ENCODE data around the gene SUSD5.

Gene SUSD5

DNA sequence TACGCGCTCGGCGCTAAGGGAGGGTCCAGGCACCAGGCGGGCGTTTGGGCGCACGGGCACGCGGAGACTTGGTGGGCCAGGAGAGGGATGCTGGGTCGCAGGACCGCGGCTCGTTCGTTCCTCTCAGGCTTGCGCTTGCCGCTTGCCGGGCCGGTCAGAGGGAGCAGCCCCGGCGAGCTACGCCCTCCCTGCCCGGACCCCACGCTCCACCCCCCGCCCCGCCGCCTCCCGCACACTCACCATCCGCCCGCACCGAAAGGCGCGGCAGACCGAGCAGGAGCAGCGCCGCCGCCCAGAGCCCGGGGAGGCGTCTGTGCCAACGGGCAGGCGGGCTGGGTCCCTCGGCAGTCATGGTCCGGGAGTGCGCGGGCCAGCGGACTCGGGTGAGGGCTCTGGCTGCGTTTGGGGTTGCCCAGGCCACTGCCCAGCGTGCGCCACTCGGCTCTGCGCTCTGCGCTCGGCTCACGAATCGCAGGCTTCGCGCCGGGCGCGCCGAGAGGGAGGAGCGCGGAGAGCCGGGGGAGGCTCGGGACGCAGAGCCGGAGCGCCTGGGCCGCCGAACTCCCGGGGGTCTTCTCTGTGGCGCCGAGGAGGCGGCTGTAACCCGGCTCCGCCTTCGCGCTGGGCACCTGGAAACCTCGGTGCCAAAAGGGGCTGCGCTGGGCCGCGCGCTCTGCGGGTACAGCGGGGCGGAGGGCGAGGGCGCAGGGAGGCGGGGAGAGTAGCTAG is at the start of gene SUSD5:
TSS of gene SUSD5 (minus strand) at position 365 of the 729 bp plus-strand sequence. CDS start at position 352, 13 bp downstream.
- peak; percentile 5 for DNase-seq

DNA sequence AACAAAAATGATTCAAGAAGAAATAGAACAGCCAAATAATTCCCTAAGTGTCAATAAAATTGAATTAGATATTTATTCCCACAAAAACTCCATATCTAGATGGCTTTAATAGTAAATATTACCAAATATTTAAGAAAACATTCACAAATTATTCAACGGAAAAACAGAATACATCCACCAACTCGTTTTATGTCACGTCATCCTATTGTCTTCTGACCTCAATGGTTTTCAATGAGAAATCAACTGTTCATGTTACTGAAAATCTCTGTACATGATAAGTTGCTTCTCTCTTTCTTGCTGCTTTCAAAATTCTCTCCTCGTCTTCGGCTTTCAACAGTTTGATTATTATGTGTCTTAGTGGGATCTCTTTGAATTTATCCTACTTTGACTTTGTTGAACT is 41.5 kb upstream of the SUSD5 start:
- no peak for DNase-seq

DNA sequence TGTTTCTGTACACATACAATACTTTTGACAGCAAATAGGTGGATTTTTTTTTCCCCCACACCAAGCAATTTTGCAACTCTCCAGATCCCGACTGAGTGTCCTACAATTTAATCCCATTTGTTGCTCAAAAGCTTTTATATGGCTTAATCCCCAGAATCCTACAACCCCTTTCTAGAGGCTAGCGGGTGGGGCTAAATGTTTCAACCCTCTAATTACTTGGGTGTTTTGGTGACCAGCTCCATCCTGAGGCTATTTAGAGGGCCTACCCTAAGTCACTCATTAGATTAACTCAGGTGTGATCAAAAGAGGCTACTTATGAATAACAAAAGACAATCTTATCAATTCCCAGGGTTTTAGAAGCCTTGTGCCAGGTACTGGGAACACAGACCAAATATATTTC is 37.6 kb upstream of the SUSD5 start:
- no peak for DNase-seq

DNA sequence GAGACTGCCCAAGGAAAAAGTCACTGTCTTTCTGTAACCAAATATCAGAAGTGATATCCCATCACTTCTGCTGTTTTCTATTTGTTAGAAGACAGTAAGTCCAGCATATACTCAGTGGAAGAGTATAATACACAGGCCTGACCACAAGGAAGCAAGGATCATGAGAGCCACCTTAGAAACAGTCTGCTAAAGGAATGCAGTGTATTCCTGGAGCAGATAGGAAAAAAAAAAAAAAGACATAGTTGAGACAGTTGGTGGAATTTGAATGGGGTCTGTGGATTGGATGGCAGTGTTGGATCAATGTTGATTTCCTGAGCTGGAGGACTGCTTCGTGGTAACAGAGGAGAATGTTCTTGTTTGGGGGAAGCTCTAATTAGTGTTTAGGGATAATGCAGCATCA is 32.1 kb upstream of the SUSD5 start:
- no peak for DNase-seq

DNA sequence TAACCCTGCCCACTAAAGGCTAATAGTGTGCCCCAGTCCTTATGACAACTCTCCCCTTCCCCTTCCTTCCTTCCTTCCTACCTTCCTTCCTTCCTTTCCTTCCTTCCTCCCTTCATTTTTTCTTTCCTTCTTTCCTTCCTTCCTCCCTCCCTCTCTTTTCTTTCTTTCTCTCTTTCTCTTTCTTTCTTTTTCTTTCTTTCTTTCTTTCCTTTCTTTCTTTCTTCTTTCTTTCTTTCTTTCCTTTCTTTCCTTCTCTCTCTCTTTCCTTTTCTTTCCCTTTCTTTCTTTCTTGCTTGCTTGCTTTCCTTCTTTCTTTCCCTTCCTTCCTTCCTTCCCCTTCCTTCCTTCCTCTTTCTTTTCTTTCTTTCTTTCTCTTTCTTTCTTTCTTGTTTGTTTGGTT is 28.2 kb upstream of the SUSD5 start:
- DNase-seq: no peak

DNA sequence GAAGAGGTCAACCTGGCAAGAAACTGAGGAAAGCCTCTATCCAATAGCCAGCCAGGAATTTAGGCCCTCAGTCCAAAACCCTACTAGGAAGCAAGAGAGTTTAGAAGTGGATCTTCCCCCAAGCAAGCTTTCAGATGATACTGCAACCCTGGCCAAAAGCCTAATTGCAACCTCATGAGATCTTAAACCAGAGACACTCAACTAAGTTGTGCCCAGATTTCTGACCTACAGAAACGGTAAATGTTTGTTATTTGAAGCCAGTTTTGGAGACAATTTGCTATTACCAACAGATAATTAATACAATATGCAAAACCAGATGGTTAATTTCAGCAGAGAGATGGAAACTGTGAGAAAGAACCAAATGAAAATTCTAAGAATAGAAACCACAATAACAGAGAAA is 21.7 kb upstream of the SUSD5 start:
- no peak for DNase-seq

DNA sequence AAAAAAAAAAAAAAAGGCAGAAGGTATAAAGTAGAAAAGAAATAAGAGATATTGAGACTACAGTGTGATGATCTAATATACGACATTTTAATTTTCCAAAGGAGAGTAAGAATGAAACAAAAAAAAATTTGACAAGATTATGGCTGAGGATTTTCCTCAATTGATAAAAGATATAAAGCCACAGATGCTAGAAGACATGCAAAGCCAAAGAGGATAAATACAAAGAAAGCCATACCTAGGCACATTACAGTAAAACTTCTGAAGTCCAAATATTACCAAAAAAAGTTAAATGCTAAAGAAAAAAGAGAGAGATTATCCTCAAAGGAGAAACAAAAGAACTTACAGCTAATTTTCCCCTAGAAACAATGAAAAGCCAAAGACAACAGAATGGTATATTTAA is 20.3 kb upstream of the SUSD5 start:
- no peak for DNase-seq

DNA sequence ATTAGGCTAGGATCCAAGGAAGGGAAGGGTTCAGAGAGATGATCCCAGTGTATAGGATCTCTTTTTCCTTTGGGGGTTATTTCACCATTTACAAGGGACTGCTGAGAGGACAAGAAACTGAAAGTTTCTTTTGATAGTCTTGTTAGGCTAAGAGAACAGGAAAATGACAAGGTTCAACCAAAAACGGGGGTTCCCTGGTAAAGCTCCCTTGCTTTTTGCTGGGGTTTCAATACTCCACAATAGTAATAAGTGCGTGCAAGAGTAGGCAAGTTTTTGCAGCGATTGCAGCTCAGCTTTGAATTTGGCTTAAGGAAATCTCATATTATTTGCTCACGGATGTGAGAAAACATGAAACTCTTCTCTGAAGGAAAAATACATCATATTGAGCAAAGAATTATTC is 18.8 kb upstream of the SUSD5 start:
- no peak for DNase-seq

DNA sequence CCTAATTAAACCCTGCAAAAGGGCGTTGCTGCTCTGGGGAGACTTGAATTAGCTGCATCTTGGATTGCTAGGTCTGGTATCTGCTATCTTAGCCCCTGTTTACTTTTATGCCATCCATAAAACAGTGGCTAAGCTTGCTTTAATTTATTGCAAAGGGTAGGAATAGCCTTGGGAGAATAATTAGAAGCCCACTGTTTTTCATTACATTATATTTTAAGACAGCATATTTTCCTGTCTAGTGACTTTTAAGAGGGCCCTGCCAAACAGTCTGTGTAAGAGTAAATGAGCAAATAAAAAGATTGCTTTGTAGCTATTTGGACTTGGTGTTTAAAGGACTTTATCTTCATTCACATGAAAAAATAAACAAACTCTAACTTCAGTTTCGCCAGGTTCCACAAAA is 17.4 kb upstream of the SUSD5 start:
- no peak for DNase-seq

DNA sequence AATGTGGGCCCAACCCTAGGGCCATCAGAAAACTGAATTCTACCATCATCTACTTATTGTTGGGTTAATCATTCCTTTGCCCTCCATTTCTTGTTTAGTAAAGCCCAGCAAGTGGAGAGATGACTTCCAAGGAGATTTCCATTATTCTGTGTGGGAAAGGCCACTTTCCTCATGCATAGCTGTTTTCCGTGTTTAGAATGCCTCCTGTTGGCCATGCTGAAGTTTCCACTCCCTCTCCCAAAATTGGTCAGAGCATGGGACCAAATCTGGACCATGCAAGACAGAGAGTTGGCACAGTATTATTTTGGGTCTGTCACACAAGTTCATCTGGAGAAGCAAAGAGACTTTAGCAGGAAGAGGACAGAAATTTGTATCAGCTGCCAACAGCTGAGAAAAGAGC is 15.3 kb upstream of the SUSD5 start:
- no peak for DNase-seq

DNA sequence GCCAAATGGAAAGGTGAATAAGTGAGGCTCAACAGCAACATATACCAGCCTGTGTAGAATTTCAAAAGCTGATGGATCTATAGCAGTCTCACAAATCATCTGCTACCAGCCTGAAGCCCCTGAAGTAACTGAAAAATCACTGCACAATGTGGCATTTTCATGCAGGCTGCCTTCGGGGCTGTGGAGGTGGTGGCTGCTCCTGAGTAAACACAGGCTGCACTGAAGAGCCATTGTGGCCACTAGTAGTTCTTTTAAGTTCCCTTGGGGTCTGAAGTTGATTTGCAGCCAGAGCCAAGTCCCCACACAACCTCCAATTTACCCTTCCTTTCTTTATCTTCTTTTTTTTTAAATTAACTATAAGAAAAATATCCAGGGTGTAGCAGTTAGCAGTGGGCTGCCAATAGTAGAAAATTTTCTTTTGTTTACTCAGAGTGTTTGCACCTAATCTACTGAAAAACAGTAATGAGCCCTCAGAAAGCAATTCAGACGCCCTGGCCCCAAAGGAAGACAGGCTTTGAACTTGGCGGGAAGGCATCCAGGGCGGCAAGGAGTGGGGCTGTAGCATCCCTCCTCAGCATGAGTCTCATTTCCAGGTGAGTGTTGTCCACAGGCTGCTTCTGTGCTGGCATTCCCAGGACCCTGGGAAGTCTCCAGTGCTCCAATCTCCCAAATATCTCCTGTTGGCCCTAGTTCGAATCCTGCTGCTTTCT is 13.3 kb upstream of the SUSD5 start:
- DNase-seq: no peak

DNA sequence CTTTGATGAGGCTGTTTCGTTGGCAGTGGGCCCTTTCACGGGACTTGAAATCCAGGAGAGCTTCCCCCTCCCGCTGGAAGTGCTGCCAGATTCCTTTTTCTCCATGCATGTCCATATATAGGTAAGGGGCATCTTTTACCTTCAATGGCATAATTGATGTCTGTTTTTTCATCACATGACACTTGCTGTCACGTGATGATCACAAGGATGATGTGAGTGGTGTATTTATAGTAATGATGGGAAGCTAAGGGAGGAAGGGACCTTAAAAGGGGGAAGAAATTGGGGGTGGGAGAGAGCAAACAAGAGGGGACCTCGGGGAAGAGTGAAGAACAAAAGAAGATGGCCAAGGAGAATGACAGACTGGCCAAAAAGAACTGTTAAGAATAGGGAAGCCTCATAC is 11.3 kb upstream of the SUSD5 start:
- DNase-seq: no peak

DNA sequence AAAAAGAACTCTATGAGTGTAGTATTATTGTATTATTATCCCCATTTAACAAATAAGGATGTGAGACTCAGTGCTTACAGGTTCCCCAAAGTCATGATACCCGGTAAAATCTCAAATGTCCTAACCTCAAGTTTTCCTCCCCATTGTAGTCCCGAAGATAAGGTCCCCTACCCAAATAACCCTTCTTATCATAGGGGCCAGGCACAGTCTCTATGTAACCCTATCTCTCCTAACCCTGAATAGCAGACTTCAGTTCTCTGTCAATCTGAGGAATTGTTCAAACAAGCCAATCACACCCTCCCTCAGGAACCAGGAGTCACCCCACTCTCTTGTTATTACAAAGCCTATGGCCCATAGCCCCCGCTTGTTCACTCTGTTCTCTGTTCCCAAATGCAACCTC is 10.5 kb upstream of the SUSD5 start:
- no peak for DNase-seq

DNA sequence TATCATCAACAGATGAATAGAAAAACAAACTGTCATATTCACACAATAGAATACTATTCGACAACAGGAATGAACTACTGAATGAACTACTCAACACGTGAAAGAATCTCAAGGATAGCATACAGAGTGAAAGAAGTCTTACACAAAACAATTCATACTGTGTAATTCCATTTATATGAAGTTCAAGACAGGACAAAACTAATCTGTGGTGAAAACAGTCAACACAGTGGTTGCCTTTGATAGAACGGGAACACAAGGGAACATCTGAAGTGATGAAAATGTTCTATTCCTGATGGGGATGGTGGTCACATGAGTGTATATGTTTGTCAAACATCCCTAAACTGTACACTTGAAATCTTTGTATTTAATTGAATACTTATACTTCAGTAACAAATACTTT is 2.6 kb upstream of the SUSD5 start:
- DNase-seq: no peak

DNA sequence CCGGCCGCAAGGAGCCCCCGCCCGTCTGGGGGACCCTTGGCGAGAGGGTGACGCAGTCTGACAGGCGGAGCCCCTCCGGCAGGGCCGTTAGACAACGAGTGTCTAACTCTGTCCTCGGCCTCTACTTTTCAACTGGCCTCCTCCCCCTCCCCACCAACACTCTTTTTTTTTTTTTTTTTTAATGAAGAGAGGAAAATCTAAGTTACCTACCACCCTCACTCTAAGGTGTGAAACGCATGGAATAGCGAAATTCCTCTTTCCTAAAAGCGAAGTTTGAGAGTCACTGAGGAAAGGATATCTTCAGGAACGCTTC is 521 bp upstream of the SUSD5 start:
- DNase-seq: no peak

DNA sequence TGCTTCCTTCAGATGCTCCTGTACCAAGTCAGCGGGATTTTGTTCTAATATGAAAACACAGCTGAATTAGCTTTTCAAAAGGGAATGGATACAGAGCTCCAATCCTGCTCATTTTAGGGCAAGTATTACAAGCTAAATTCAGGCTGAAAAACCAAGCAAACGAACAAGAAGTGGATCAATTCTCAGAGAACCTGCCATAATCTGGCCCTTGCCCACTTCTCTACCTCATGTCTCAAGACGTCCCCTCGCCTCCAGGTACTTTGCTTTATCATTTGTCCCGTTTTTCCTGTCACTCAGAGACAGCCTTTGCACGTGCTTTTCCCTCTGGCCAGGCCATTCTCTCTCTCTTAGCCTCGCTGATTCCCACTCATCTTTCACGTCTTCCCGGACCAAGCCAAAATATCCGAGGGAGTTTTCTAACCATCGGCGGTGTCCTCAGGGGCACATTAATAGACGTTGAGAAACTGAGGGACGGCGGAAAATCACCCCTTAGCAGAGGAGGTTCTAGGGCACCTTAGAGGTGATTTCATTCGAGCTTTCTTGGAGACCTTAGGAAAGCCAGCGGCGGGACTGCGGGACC is 654 bp downstream of the SUSD5 start:
- no peak for DNase-seq

DNA sequence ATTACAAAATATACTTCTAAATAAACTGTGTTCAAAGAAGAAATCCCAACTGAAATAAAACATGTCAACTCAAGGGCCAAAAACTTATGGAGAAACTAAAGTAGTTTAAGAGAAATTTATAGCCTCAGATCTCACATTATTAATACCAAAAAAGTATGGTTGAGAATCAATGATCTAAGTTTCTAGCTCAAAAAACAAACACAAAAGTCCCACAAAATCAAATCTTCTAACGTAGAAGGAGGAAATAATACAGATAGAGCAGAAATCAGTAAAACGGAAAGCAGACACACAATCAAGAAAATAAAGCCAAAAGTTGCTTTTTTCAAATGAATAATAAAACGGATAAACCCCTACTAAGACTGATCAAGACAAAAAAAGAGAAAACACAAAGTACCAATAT is 2.9 kb downstream of the SUSD5 start:
- no peak for DNase-seq

DNA sequence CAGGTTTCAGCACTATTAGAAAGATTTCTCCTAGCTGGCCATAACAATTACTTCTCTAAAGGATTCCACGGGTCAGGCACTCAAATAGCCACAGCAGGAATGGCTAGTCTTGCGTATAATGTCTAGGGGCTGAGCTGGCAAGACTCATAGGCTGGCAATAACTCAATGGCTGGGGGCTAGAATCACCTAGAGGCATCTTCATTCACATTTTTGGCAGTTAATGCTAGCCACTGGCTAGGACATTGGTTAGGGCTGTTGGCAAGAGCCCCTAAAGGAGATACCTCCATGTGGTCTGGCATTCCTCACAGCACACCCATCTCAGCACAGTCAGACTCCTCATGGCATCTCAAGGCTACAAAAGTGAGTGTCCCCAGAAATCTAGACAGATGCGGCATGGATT is 6.2 kb downstream of the SUSD5 start:
- no peak for DNase-seq

DNA sequence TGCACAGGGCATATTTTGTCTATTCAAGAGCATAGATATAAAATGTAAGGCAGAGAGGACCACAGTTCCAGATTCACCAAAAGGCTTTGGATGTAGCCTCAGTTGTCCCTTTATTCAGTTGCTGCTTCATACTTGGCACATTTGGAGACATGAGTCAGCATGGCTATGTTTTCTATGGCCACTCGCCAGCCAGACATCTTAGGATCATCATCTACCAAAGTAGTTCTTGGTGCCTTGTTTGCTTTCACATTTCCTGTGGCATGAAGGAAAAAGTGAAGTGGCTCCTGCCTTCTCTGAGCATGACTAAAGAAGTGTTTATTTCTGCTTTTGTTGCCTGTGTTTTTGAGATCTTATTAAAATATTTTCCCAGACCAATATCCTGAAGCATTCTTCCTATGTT is 7.2 kb downstream of the SUSD5 start:
- DNase-seq: no peak

DNA sequence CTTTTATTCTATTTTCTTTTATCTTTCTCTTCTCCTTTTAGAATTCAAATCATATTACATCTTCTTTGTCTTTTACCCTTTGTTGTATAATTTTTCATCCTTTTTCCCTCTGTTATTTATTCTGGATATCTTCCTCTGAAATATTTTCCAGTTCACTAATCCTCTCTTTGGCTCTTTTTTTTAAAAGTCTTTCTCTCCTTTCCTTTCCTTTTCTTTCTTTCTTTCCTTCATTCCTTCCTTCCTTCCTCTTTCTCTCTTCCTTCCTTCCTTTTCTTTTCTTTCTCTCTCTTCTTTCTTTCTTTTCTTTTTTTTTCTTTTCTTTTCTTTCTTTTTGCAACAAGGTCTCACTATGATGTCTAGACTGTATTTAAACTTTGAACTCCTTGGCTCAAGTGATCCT is 9.3 kb downstream of the SUSD5 start:
- DNase-seq: no peak

DNA sequence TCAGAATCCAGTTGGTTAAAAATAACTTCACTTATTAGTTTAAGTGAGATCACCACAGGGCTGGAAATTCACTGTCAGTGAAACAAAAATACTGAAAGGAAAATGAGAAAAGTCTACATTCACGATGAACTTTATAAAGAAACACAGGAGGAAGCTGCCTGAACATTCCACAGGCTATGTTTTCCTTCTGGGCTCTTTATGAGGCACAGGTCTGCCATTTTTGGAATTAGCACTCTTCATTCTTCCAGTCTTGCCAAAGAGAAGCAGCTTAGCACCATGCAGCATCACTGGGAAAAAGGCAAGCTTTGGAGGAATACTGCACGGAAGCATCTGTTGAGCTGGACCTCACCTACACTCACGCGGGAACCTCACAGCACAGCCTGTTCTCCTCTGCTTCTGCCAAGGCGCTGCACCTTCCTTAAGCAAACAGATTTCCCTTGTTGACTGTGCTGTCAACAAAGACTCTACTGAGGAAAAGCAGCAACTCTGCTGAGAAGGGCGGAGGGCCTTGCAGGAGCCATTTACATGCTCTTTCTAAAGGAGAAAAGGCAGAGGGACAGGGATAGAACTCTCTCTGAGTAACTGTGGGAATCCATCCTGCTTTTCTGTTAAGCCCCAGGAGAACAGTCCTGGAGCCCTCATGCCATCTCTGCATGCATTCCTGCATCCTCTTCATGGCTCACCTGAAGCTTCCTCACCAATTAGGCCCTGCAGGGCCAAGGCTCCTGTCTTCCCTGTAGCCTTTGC is 15.7 kb downstream of the SUSD5 start:
- no peak for DNase-seq

DNA sequence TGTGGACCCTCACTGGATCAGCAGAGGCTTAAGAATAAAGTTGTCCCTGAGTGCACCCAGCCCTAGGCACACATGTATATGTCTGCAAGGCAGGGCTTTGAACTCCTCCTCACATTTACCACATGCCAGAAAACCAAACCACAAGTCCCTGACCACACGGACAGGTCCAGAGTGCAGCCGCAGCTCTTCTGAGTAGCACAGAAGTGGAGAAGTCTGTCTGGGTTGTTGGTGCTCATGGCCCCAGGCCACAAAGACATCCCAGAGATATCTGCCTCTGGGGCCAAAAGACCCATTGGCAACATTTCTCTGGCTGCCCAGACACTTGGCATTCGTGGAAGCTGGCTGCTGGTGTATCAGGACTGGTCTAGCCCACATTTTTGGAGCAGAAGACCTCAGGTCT is 17.4 kb downstream of the SUSD5 start:
- DNase-seq: no peak

DNA sequence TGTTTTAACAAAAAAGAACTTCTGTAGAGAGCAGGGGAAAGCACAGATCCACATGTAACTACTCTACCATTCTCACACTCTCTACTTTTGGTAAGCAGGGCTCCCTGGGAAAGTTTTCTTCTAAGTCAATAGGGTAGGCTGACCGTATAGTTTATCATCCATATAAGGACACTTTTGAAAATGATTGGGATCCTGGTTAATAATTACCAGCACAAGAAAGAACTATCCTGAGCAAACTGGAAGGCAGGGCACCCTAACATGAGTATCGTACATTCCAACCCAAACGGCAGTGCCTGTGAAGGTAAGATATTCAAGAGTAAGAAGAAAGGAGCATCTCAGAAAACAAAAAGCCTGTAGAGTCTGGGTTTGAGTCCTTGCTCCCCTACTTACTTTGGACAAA is 22.1 kb downstream of the SUSD5 start:
- DNase-seq: no peak

DNA sequence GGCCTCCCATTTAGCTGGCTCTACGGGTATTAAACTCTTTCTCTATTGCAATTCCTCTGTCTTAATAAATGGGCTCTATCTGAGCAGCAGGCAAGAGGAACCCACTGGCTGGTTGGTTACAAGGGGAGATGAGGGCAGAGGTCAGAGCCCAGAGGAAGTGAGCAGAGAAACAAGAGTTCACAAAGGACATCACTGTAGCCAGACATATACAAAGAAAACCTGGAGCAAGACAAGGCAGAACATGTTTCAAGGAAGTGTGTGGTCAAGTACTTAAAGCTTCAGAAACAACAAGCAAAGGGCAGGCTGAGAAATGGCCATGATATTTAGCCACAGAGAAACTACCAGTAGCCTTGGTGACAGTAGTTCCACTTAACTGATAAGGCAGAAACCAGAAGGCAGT is 24.3 kb downstream of the SUSD5 start:
- DNase-seq: no peak

All from midbrain (tissue), 1 donor.